Left cardiac atrium (tissue), 4 donors: ENCODE measurements around the gene ELP4. TPM values are rescaled to one million over a fixed set of nuclear protein-coding genes. Genes with fewer than 3 reads are reported as not detected.
"Not testable (repeated sequence)": the region's sequence is repeated elsewhere in the genome, so short reads cannot be mapped to it uniquely, and the experiment has no call there.

Experiments
- ATAC-seq, 2 donors: fragments of 200-7000 bp; cut with Tn5 transposase; one replicate each; pipeline ENCODE4 v1.9.1; 2020; ENCODE audit warnings: mild to moderate bottlenecking in 2 of 2, moderate library complexity in 2 of 2
- DNase-seq: peaks from one replicate; pipeline ENCODE4 v3.0.0-alpha.2; 2020
- intact Hi-C, 2 donors: fragments of 100-400 bp; cut with DNase I; formaldehyde crosslinking; loops; one replicate each; pipeline versions ENCODE4 v1.14.1 to v1.15.1; 2022 to 2023
- total RNA-seq, 2 donors: library from RNA; stranded (reverse); fragmentation: NEBNext Ultra II Directional; extraction: Animal tissue kit (Norgen Biotek cat#: 25700); gene quantifications; one replicate each; pipeline ENCODE4 v1.2.1, GENCODE V29; 2021
- donor health status: DM: no; HTN: yes; CAD: no.
- donor health status: DM: no; HTN: yes; CAD: no; lungs with severe emphysema.
- donor health status: DM: yes; HTN: yes; CAD: no.
- donor health status: Dilated cardiomyopathy.

ELP4 gene
- total RNA-seq, 2 donors from 2014 or later: 12.6 to 15.3 TPM

GRCh38 chr11:31529701-31530100 lies 20.1 kb downstream of the ELP4 start:
- intact Hi-C loops: no loop called here
- DNase-seq (no peak), ATAC-seq (no peak)

- ATAC-seq (no peak), DNase-seq (no peak)
- intact Hi-C loops: no loop called here
Observed at GRCh38 chr11:31531293-31531692, 21.7 kb downstream of the ELP4 start.

GRCh38 chr11:31535479-31535878 lies 25.9 kb downstream of the ELP4 start:
- intact Hi-C loops: no loop called here
- DNase-seq (no peak), ATAC-seq (no peak)

- ATAC-seq (no peak), DNase-seq (no peak)
- intact Hi-C loops: no loop called here
Observed at GRCh38 chr11:31542862-31543261, 33.3 kb downstream of the ELP4 start.

- DNase-seq: no peak
- intact Hi-C loops: no loop called here
- ATAC-seq: no peak
Observed at GRCh38 chr11:31555938-31556337, 46.4 kb downstream of the ELP4 start.

GRCh38 chr11:31558001-31558400 lies 48.4 kb downstream of the ELP4 start:
- ATAC-seq: peak in 1 of 2 donors; percentile 24
- intact Hi-C loops: no loop called here
- DNase-seq: no peak

GRCh38 chr11:31560842-31561476 lies 51.4 kb downstream of the ELP4 start:
- intact Hi-C loops: no loop called here

GRCh38 chr11:31564517-31564916 lies 55.0 kb downstream of the ELP4 start:
- ATAC-seq, intact Hi-C loops, DNase-seq: not testable (repeated sequence)

More at GRCh38 chr11:31560842-31561476, 51.4 kb downstream of the ELP4 start:
- no peak for DNase-seq
- no peak for ATAC-seq

- ATAC-seq, intact Hi-C loops: not testable (repeated sequence)
Observed at GRCh38 chr11:31574133-31574532, 64.6 kb downstream of the ELP4 start.

GRCh38 chr11:31575764-31576163 lies 66.2 kb downstream of the ELP4 start:
- intact Hi-C loops, ATAC-seq, DNase-seq: not testable (repeated sequence)

More at GRCh38 chr11:31574133-31574532, 64.6 kb downstream of the ELP4 start:
- not testable (repeated sequence) for DNase-seq

- DNase-seq, intact Hi-C loops, ATAC-seq: not testable (repeated sequence)
Observed at GRCh38 chr11:31579412-31579811, 69.8 kb downstream of the ELP4 start.

- intact Hi-C loops: no loop called here
- ATAC-seq (no peak), DNase-seq (no peak)
Observed at GRCh38 chr11:31582697-31583096, 73.1 kb downstream of the ELP4 start.

GRCh38 chr11:31598454-31598853 lies 88.9 kb downstream of the ELP4 start:
- intact Hi-C loops: no loop called here

GRCh38 chr11:31601635-31602282 lies 92.2 kb downstream of the ELP4 start:
- ATAC-seq (no peak), DNase-seq (no peak)
- intact Hi-C loops: no loop called here

More at GRCh38 chr11:31598454-31598853, 88.9 kb downstream of the ELP4 start:
- ATAC-seq (no peak), DNase-seq (no peak)

- intact Hi-C loops: no loop called here
- ATAC-seq: no peak
- no peak for DNase-seq
Observed at GRCh38 chr11:31606893-31607292, 97.3 kb downstream of the ELP4 start.

- ATAC-seq (no peak), DNase-seq (no peak)
- intact Hi-C loops: no loop called here
Observed at GRCh38 chr11:31607914-31608313, 98.3 kb downstream of the ELP4 start.

- intact Hi-C loops: no loop called here
- no peak for DNase-seq
- ATAC-seq: no peak
Observed at GRCh38 chr11:31608995-31609394, 99.4 kb downstream of the ELP4 start.

GRCh38 chr11:31610544-31610943 lies 101.0 kb downstream of the ELP4 start:
- ATAC-seq (no peak), DNase-seq (no peak)
- intact Hi-C loops: no loop called here

GRCh38 chr11:31617246-31617645 lies 107.7 kb downstream of the ELP4 start:
- ATAC-seq (no peak), DNase-seq (no peak)
- intact Hi-C loops: no loop called here

- ATAC-seq (no peak), DNase-seq (no peak)
- intact Hi-C loops: no loop called here
Observed at GRCh38 chr11:31619980-31620379, 110.4 kb downstream of the ELP4 start.

GRCh38 chr11:31620434-31620833 lies 110.9 kb downstream of the ELP4 start:
- ATAC-seq (no peak), DNase-seq (no peak)
- intact Hi-C loops: no loop called here
